Endothelial cell of umbilical vein (primary cell): ENCODE data around the gene PCDHB14. TPM values are rescaled to one million over a fixed set of nuclear protein-coding genes. Genes with fewer than 3 reads are reported as not detected.

Source experiments
- BruUV-seq: library from RNA; stranded (reverse); fragments of 400-500 nt; replicated peaks from 2 replicates; lab custom pipeline; 2021; lab: Mats Ljungman, UMichigan
- CTCF ChIA-PET: fragments of 300-600, 350-600 bp; sonication (Branson Sonifier 250); formaldehyde crosslinking; loops from one replicate; lab custom pipeline; 2021; ENCODE audit warnings: antibody characterized with exemption, inconsistent platforms; lab: Charles Lee
- POLR2A ChIA-PET: fragments of 300-600, 350-600 bp; sonication (Branson Sonifier 250); formaldehyde crosslinking; loops from one replicate; lab custom pipeline; 2021; ENCODE audit warnings: antibody characterized with exemption, inconsistent platforms; lab: Charles Lee
- DNase-seq: peaks from one replicate; pipeline ENCODE4 v3.0.0-alpha.2; 2011; ENCODE audit warnings: low read depth, low spot score
- FAIRE-seq: peaks from 2 replicates; lab custom pipeline; 2011; peaks lifted over from hg19 to GRCh38; lab: Jason Lieb, UNC
- H2AFZ ChIP-seq: 2 replicates; pipeline ENCODE4 v1.6.0; 2012; ENCODE audit warnings: low read depth, low read length, control low read depth, inconsistent platforms
- H3K27ac ChIP-seq: 2 replicates; pipeline ENCODE4 v1.5.1; 2011; ENCODE audit warnings: low read depth, mild to moderate bottlenecking, control low read depth, low read length, moderate library complexity; ENCODE audit not compliant: insufficient read depth
- H3K27me3 ChIP-seq, 2 experiments: 2 replicates each; pipeline versions ENCODE4 v1.6.0 to v1.6.1; 2011; ENCODE audit warnings: low read length in 2 of 2, mixed read lengths in 1 of 2; ENCODE audit not compliant: control insufficient read depth in 2 of 2, insufficient read depth in 2 of 2
- H3K36me3 ChIP-seq, 2 experiments: 2 replicates in 1 of 2; 3 replicates in 1 of 2; pipeline ENCODE4 v1.5.1; 2011; ENCODE audit warnings: low read length in 2 of 2, mild to moderate bottlenecking in 1 of 2, moderate library complexity in 1 of 2; ENCODE audit not compliant: control insufficient read depth in 2 of 2, insufficient read depth in 2 of 2; ENCODE audit errors: extremely low read depth in 1 of 2
- H3K4me1 ChIP-seq: 3 replicates; pipeline ENCODE4 v1.5.1; 2011; ENCODE audit warnings: mild to moderate bottlenecking, low read length; ENCODE audit not compliant: control insufficient read depth, insufficient read depth; ENCODE audit errors: extremely low read depth
- H3K4me2 ChIP-seq: 2 replicates; pipeline ENCODE4 v1.6.1; 2011; ENCODE audit warnings: low read length, control low read depth, mixed read lengths; ENCODE audit not compliant: insufficient read depth
- H3K4me3 ChIP-seq, 3 experiments: fragments of 200-600 bp in 1 of 3; sonication (generic), shearing (Covaris generic) in 1 of 3; replicated peaks in 1 of 3; 2 replicates each; pipeline ENCODE4 v1.5.1; 2011 to 2016; ENCODE audit warnings: control low read depth in 3 of 3, low read length in 3 of 3, mild to moderate bottlenecking in 2 of 3, inconsistent platforms in 1 of 3, low read depth in 1 of 3, moderate library complexity in 1 of 3; ENCODE audit not compliant: insufficient read depth in 1 of 3
- H3K79me2 ChIP-seq: 2 replicates; pipeline ENCODE4 v1.6.0; 2012; ENCODE audit warnings: low read length, inconsistent platforms; ENCODE audit not compliant: control insufficient read depth, insufficient read depth
- H3K9ac ChIP-seq: replicated peaks from 2 replicates; pipeline ENCODE3; 2011; ENCODE audit warnings: low read length, control low read depth; ENCODE audit not compliant: insufficient read depth; ENCODE audit errors: extremely low read depth
- H3K9me1 ChIP-seq: replicated peaks from 3 replicates; pipeline ENCODE4 v1.6.0; 2011; ENCODE audit warnings: mild to moderate bottlenecking, low read length; ENCODE audit not compliant: control insufficient read depth, insufficient read depth; ENCODE audit errors: extremely low read depth
- H3K9me3 ChIP-seq: replicated peaks from 2 replicates; pipeline ENCODE4 v1.5.1; 2012; ENCODE audit warnings: low read length, inconsistent platforms; ENCODE audit not compliant: control insufficient read depth, insufficient read depth
- H4K20me1 ChIP-seq: replicated peaks from 2 replicates; pipeline ENCODE3; 2011; ENCODE audit warnings: mild to moderate bottlenecking, low read length; ENCODE audit not compliant: control insufficient read depth, insufficient read depth; ENCODE audit errors: extremely low read depth
- CTCF ChIP-seq, 2 donors: IDR thresholded peaks; 1 replicate in 1 of 2; 2 replicates in 1 of 2; pipeline ENCODE4 v1.5.1; 2011; ENCODE audit warnings: low read length in 2 of 2, mild to moderate bottlenecking in 2 of 2, moderate library complexity in 2 of 2, control low read depth in 1 of 2, inconsistent platforms in 1 of 2, low read depth in 1 of 2; ENCODE audit not compliant: insufficient read depth in 1 of 2; ENCODE audit errors: extremely low read depth in 1 of 2
- EZH2 ChIP-seq: IDR thresholded peaks from 2 replicates; pipeline ENCODE4 v1.6.1; 2012; ENCODE audit warnings: borderline replicate concordance, low read depth, mild to moderate bottlenecking, moderate library complexity, low read length, inconsistent platforms; ENCODE audit not compliant: severe bottlenecking
- FOS ChIP-seq: IDR thresholded peaks from 2 replicates; pipeline ENCODE4 v1.6.1; 2011; ENCODE audit warnings: mild to moderate bottlenecking, low read length, moderate library complexity, borderline replicate concordance; ENCODE audit not compliant: insufficient read depth
- GATA2 ChIP-seq: IDR thresholded peaks from 2 replicates; pipeline ENCODE4 v1.7.0; 2011; ENCODE audit warnings: low read depth, mild to moderate bottlenecking, moderate library complexity, mixed read lengths, low read length; ENCODE audit not compliant: insufficient read length, insufficient read depth
- JUN ChIP-seq: IDR thresholded peaks from 2 replicates; pipeline ENCODE4 v1.6.1; 2011; ENCODE audit warnings: borderline replicate concordance, low read depth; ENCODE audit not compliant: insufficient read length, insufficient read depth
- MYC ChIP-seq: IDR thresholded peaks from one replicate; pipeline ENCODE4 v1.6.1; 2011; ENCODE audit warnings: mild to moderate bottlenecking, low read depth, low read length
- POLR2A ChIP-seq: IDR thresholded peaks from 2 replicates; pipeline ENCODE4 v1.6.1; 2012; ENCODE audit warnings: low read depth, mild to moderate bottlenecking, control low read depth, low read length
- POLR2AphosphoS5 ChIP-seq: IDR thresholded peaks from 2 replicates; pipeline ENCODE4 v1.6.1; 2012; ENCODE audit warnings: low read depth, mild to moderate bottlenecking, control low read depth, low read length, moderate library complexity; ENCODE audit not compliant: insufficient read depth
- dilution Hi-C: fragments of 300-500 bp; cut with MboI; formaldehyde crosslinking; loops from one replicate; pipeline ENCODE4 v1.15.0; 2019; ENCODE audit warnings: low sequenced_read_pairs; ENCODE audit not compliant: extremely low pct_ligation_motif_present
- intact Hi-C: fragments of 100-400 bp; cut with micrococcal nuclease; formaldehyde crosslinking; loops from one replicate; pipeline ENCODE4 v1.10.0; 2022
- polyA plus RNA-seq, 4 experiments: library from polyadenylated mRNA; depleted of rRNA in 3 of 4; stranded (reverse) in 3 of 4; unstranded in 1 of 4; fragments of >200 nt; gene quantifications; 2 replicates each; pipeline versions ENCODE4 v1.2.1 to v1.2.3, GENCODE V29; 2011 to 2012; ENCODE audit warnings: missing spikeins in 1 of 4
- total RNA-seq: library from RNA; stranded (reverse); gene quantifications from 2 replicates; pipeline ENCODE4 v1.2.3, GENCODE V29; 2021
- TF ChIP-seq, protein P1 (sequence below): IDR thresholded peaks from 2 replicates; pipeline ENCODE4 v1.6.1; 2011; ENCODE audit not compliant: insufficient read depth, insufficient read length

Gene PCDHB14
- total and polyA plus RNA-seq, 2 donors (not counting 3 experiments of a cell fraction or from before 2014, with no cell fraction given): 0.72 to 1.0 TPM

GRCh38 chr5:141260458-141261237 lies 37.5 kb downstream of the PCDHB14 start:
- no peaks in the 10 kb centered on the region for H4K20me1 ChIP-seq
- DNase-seq (peak; percentile 8), FAIRE-seq (no peak)
- intact Hi-C loops: no loop called here
- no peaks in the 10 kb centered on the region for H3K79me2 ChIP-seq
- ChIA-PET POLR2A (no interaction called here), CTCF (no interaction called here)
- no peaks in the 10 kb centered on the region for H3K9me1 ChIP-seq
- no peaks in the 10 kb centered on the region for H3K36me3 ChIP-seq
- no peaks in the 10 kb centered on the region for H3K4me1 ChIP-seq
- no peak overlapping the region for H3K9ac ChIP-seq
- dilution Hi-C loops: no loop called here
- H3K4me2 ChIP-seq: no peak overlapping the region
- TF ChIP-seq MYC: no peak
- TF ChIP-seq EZH2: no peak
- no peak for TF ChIP-seq JUN
- TF ChIP-seq, protein P1, sequence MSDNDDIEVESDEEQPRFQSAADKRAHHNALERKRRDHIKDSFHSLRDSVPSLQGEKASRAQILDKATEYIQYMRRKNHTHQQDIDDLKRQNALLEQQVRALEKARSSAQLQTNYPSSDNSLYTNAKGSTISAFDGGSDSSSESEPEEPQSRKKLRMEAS: no peak
- TF ChIP-seq GATA2: no peak
- TF ChIP-seq FOS: no peak
- no peak for TF ChIP-seq POLR2AphosphoS5
- no peak for TF ChIP-seq POLR2A
- TF ChIP-seq CTCF (IDR thresholded peaks at IDR 0.05; ENCODE audit: extremely low read depth in 1 of 2, insufficient read depth in 1 of 2, low read depth in 1 of 2, low read length in 2 of 2): no peak
- no peak overlapping the region for H2AFZ ChIP-seq
- H3K27me3 ChIP-seq: no peaks in the 10 kb centered on the region
- BruUV-seq: no TSS peak
- peaks cover 6% of the 10 kb centered on the region for H3K9me3 ChIP-seq
- H3K27ac ChIP-seq: no peak overlapping the region
- H3K4me3 ChIP-seq: no peak overlapping the region
